Upper lobe of left lung (tissue), 4 donors: ENCODE results near the gene FADS2.

ENCODE experiments used
- EP300 ChIP-seq, 4 donors: sonication (generic); formaldehyde crosslinking; IDR thresholded peaks; one replicate each; pipeline ENCODE4 v1.5.1; 2017; ENCODE audit warnings: antibody characterized with exemption in 4 of 4, control low read depth in 2 of 4
- POLR2A ChIP-seq, 4 donors: fragments of 450-650 bp; IDR thresholded peaks; one replicate each; pipeline ENCODE4 v1.5.1; 2016 to 2017; ENCODE audit warnings: antibody characterized with exemption in 4 of 4, mild to moderate bottlenecking in 2 of 4
- POLR2AphosphoS5 ChIP-seq, 2 donors: sonication (generic); formaldehyde crosslinking; IDR thresholded peaks; one replicate each; pipeline ENCODE4 v1.5.1; 2017; ENCODE audit warnings: antibody characterized with exemption in 2 of 2
- TF ChIP-seq, protein P1 (sequence below), 6 experiments: fragments of 450-650 bp in 4 of 6; fragments of 200-600 bp in 2 of 6; sonication (generic) in 2 of 6; IDR thresholded peaks; one replicate each; pipeline ENCODE4 v1.5.1; 2016 to 2019; ENCODE audit warnings: antibody characterized with exemption in 6 of 6

DNA sequence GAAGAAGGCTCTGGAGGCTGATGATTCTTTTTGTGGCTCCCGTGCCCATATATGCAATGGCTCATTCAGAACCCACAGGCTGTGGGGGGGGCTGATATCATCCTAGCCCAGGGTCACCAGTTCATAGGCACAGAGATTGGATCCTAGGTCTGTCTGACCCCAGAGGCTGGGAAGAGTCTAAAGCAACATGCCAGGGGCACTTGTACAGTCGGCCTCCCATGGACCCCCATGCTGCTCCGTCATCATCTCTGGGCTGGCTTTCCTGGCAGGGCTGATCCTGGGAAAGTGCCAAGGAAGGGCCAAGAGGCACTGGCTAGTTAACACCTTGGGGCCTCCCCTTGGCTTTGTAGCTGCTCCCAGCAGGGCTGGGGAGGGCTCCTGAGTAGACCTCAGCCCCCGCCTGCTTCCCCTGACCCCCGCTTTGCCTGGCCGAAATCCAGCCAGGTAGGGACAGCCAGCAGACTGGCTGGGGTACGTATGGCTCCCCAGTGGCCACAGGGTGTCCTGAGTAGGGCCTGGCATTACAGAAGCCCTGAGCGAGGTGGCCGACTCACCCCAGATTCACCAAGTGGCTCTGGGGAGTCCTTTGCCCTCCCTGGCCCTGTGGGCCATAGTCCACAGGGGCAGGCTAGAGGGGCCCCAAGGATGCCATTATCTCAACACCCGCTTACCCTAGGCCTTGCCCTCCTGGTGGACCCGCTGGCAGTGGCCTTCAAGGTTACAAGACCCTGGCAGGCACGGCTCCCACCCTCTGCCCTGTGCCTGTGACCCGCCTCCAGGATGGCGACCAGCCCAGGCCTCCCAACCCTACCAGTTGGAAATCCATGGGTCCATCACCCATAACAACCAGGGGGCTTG lies 40.7 kb downstream of the FADS2 start:
- TF ChIP-seq, protein P1, sequence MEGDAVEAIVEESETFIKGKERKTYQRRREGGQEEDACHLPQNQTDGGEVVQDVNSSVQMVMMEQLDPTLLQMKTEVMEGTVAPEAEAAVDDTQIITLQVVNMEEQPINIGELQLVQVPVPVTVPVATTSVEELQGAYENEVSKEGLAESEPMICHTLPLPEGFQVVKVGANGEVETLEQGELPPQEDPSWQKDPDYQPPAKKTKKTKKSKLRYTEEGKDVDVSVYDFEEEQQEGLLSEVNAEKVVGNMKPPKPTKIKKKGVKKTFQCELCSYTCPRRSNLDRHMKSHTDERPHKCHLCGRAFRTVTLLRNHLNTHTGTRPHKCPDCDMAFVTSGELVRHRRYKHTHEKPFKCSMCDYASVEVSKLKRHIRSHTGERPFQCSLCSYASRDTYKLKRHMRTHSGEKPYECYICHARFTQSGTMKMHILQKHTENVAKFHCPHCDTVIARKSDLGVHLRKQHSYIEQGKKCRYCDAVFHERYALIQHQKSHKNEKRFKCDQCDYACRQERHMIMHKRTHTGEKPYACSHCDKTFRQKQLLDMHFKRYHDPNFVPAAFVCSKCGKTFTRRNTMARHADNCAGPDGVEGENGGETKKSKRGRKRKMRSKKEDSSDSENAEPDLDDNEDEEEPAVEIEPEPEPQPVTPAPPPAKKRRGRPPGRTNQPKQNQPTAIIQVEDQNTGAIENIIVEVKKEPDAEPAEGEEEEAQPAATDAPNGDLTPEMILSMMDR (IDR thresholded peaks at IDR 0.05) = no peak
- TF ChIP-seq POLR2A (IDR thresholded peaks at IDR 0.05) (no peak), POLR2AphosphoS5 (IDR thresholded peaks at IDR 0.05) (no peak), EP300 (IDR thresholded peaks at IDR 0.05) (no peak)
